SK-N-SH (cell line): ENCODE measurements around the gene NUDT13.

ENCODE experiments used
- CHD2 ChIP-seq: fragments of 150-350 bp; IDR thresholded peaks from 2 replicates; pipeline ENCODE4 v1.6.1; 2018; ENCODE audit warnings: low read length; ENCODE audit not compliant: partially characterized antibody
- ELF1 ChIP-seq: IDR thresholded peaks from 2 replicates; pipeline ENCODE4 v1.4.0; 2012
- FOXM1 ChIP-seq: IDR thresholded peaks from 2 replicates; pipeline ENCODE4 v1.4.0; 2012; ENCODE audit warnings: low read depth, mild to moderate bottlenecking
- NFIC ChIP-seq: IDR thresholded peaks from 2 replicates; pipeline ENCODE4 v1.4.0; 2012; ENCODE audit warnings: borderline replicate concordance
- POLR2AphosphoS5 ChIP-seq: IDR thresholded peaks from 2 replicates; pipeline ENCODE4 v1.6.1; 2012; ENCODE audit warnings: low read depth, low read length
- RFX5 ChIP-seq: IDR thresholded peaks from 2 replicates; pipeline ENCODE4 v1.6.1; 2012; ENCODE audit warnings: mild to moderate bottlenecking, improper control_type of control experiment, low read length
- RXRA ChIP-seq: IDR thresholded peaks from 2 replicates; pipeline ENCODE4 v1.4.0; 2012; ENCODE audit warnings: low read depth, mild to moderate bottlenecking, borderline replicate concordance
- SMC3 ChIP-seq: IDR thresholded peaks from 2 replicates; pipeline ENCODE4 v1.6.1; 2012; ENCODE audit warnings: low read depth, low read length, improper control_type of control experiment
- TAF1 ChIP-seq: IDR thresholded peaks from 2 replicates; pipeline ENCODE4 v1.6.1; 2012; ENCODE audit warnings: low read depth, mild to moderate bottlenecking, low read length, moderate library complexity, borderline replicate concordance
- TF ChIP-seq, protein P1 (sequence below): fragments of 200-600 bp; sonication (generic); IDR thresholded peaks from 2 replicates; pipeline ENCODE4 v1.6.1; 2017; ENCODE audit warnings: antibody characterized with exemption, mild to moderate bottlenecking, moderate library complexity
- TF ChIP-seq, protein P2 (sequence below): IDR thresholded peaks from 2 replicates; pipeline ENCODE4; 2012
- TF ChIP-seq, protein P3 (sequence below): IDR thresholded peaks from 2 replicates; pipeline ENCODE4 v1.4.0; 2012; ENCODE audit warnings: low read depth
- TF ChIP-seq, protein P4 (sequence below): IDR thresholded peaks from 2 replicates; pipeline ENCODE4 v1.6.1; 2012; ENCODE audit warnings: mild to moderate bottlenecking, low read depth, low read length, moderate library complexity

DNA sequence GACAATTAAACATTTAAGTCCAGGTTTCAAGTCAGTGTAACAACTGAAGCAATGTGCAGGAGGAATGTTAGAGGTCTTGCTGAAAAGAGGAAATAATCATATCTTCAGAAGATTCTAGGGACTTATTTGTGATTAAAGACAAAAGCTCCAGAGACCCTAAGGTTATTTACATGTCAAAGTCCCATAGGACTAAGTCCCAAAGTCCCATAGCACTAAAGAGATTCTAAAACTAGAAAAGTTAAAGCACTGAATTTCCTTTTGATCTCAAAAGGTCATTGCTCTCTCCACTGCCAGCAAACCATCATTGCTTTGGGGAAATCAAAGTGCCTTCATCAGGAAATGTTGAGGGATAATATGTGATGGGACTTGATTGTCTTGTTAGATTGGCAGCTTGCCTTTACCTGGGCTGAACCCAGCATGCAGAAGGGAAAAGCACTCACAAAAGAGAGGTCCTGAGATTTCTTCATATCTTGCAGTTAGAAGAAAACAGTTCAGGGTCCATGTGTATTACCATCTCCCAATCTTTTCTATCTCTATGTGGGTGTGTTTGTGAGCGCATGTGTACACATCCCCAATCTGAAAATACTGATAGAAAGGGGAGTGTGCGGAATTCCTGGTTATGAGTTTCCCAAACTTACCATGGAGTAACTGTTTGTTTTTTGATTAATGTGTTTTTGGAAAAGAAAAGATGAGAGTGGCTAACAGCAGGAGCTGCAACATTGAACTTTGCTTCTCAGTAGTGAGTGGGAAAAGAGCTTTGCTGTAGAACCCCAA is 21.8 kb downstream of the NUDT13 start:
- TF ChIP-seq, protein P1, sequence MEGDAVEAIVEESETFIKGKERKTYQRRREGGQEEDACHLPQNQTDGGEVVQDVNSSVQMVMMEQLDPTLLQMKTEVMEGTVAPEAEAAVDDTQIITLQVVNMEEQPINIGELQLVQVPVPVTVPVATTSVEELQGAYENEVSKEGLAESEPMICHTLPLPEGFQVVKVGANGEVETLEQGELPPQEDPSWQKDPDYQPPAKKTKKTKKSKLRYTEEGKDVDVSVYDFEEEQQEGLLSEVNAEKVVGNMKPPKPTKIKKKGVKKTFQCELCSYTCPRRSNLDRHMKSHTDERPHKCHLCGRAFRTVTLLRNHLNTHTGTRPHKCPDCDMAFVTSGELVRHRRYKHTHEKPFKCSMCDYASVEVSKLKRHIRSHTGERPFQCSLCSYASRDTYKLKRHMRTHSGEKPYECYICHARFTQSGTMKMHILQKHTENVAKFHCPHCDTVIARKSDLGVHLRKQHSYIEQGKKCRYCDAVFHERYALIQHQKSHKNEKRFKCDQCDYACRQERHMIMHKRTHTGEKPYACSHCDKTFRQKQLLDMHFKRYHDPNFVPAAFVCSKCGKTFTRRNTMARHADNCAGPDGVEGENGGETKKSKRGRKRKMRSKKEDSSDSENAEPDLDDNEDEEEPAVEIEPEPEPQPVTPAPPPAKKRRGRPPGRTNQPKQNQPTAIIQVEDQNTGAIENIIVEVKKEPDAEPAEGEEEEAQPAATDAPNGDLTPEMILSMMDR = no peak
- TF ChIP-seq TAF1 = no peak
- TF ChIP-seq RXRA = no peak
- TF ChIP-seq POLR2AphosphoS5 = no peak
- no peak for TF ChIP-seq ELF1
- TF ChIP-seq, protein P2, sequence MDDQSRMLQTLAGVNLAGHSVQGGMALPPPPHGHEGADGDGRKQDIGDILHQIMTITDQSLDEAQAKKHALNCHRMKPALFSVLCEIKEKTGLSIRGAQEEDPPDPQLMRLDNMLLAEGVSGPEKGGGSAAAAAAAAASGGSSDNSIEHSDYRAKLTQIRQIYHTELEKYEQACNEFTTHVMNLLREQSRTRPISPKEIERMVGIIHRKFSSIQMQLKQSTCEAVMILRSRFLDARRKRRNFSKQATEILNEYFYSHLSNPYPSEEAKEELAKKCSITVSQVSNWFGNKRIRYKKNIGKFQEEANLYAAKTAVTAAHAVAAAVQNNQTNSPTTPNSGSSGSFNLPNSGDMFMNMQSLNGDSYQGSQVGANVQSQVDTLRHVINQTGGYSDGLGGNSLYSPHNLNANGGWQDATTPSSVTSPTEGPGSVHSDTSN = no peak
- no peak for TF ChIP-seq SMC3
- TF ChIP-seq FOXM1 = no peak
- no peak for TF ChIP-seq NFIC
- TF ChIP-seq, protein P3, sequence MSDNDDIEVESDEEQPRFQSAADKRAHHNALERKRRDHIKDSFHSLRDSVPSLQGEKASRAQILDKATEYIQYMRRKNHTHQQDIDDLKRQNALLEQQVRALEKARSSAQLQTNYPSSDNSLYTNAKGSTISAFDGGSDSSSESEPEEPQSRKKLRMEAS = no peak
- TF ChIP-seq, protein P4, sequence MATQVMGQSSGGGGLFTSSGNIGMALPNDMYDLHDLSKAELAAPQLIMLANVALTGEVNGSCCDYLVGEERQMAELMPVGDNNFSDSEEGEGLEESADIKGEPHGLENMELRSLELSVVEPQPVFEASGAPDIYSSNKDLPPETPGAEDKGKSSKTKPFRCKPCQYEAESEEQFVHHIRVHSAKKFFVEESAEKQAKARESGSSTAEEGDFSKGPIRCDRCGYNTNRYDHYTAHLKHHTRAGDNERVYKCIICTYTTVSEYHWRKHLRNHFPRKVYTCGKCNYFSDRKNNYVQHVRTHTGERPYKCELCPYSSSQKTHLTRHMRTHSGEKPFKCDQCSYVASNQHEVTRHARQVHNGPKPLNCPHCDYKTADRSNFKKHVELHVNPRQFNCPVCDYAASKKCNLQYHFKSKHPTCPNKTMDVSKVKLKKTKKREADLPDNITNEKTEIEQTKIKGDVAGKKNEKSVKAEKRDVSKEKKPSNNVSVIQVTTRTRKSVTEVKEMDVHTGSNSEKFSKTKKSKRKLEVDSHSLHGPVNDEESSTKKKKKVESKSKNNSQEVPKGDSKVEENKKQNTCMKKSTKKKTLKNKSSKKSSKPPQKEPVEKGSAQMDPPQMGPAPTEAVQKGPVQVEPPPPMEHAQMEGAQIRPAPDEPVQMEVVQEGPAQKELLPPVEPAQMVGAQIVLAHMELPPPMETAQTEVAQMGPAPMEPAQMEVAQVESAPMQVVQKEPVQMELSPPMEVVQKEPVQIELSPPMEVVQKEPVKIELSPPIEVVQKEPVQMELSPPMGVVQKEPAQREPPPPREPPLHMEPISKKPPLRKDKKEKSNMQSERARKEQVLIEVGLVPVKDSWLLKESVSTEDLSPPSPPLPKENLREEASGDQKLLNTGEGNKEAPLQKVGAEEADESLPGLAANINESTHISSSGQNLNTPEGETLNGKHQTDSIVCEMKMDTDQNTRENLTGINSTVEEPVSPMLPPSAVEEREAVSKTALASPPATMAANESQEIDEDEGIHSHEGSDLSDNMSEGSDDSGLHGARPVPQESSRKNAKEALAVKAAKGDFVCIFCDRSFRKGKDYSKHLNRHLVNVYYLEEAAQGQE = no peak
- TF ChIP-seq CHD2 = no peak
- TF ChIP-seq RFX5 = no peak
